ENCODE data around the gene DTHD1. TPM values are rescaled to one million over a fixed set of nuclear protein-coding genes. Genes with fewer than 3 reads are reported as not detected.

The DTHD1 gene
- total RNA-seq, 1 donor from 2014 or later: not detected

DNA sequence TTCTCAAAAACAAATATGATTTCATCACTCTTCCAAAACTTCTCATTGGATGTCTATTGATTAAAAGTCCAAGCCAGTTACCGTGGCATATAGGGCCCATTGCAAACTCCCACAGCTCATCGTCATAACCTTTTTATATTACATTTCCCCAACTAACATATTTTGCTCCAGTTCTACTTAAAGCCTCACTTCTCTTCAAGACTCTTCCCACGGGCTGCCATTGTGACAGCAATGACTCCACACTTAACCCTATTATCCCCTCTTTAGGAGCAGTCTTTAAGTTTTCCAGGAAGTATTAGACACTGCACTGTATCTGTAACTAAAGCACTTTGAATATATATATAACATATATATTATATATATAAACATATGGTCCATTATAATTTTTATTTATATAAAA is 44.5 kb downstream of the DTHD1 start:
- no peaks in the 10 kb centered on the region for H3K27me3 Mint-ChIP-seq (ENCODE audit: insufficient read depth, low read depth)
- H3K4me3 Mint-ChIP-seq: no peak overlapping the region
- no peaks in the 10 kb centered on the region for H3K79me2 ChIP-seq (ENCODE audit: low read depth)
- no peak for DNase-seq (ENCODE audit: low spot score)
- H3K4me1 ChIP-seq: no peaks in the 10 kb centered on the region
- no peak overlapping the region for H3K27ac Mint-ChIP-seq
- no peak overlapping the region for H2AFZ ChIP-seq (replicated peaks)
- H3K27me3 ChIP-seq: no peaks in the 10 kb centered on the region
- H3K36me3 Mint-ChIP-seq: no peaks in the 10 kb centered on the region
- no peaks in the 10 kb centered on the region for H3K9me3 Mint-ChIP-seq
- H3K9ac ChIP-seq: no peak overlapping the region
- H3K4me2 ChIP-seq: no peak overlapping the region
- TF ChIP-seq, protein P1, sequence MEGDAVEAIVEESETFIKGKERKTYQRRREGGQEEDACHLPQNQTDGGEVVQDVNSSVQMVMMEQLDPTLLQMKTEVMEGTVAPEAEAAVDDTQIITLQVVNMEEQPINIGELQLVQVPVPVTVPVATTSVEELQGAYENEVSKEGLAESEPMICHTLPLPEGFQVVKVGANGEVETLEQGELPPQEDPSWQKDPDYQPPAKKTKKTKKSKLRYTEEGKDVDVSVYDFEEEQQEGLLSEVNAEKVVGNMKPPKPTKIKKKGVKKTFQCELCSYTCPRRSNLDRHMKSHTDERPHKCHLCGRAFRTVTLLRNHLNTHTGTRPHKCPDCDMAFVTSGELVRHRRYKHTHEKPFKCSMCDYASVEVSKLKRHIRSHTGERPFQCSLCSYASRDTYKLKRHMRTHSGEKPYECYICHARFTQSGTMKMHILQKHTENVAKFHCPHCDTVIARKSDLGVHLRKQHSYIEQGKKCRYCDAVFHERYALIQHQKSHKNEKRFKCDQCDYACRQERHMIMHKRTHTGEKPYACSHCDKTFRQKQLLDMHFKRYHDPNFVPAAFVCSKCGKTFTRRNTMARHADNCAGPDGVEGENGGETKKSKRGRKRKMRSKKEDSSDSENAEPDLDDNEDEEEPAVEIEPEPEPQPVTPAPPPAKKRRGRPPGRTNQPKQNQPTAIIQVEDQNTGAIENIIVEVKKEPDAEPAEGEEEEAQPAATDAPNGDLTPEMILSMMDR (IDR thresholded peaks at IDR 0.05): no peak
- no peak for TF ChIP-seq EZH2phosphoT487 (IDR thresholded peaks at IDR 0.05)
- TF ChIP-seq EZH2 (IDR thresholded peaks at IDR 0.05): no peak
- no peaks in the 10 kb centered on the region for H4K20me1 ChIP-seq (ENCODE audit: low read depth)
- H3K4me1 Mint-ChIP-seq: peaks cover 10% of the 10 kb centered on the region
- H3K9me3 ChIP-seq (ENCODE audit: low read depth): no peaks in the 10 kb centered on the region
- no peaks in the 10 kb centered on the region for H3F3A ChIP-seq (ENCODE audit: low read depth)
- no peak overlapping the region for H3K27ac ChIP-seq
- H3K4me3 ChIP-seq: no peak overlapping the region
- no peaks in the 10 kb centered on the region for H3K36me3 ChIP-seq

DNA sequence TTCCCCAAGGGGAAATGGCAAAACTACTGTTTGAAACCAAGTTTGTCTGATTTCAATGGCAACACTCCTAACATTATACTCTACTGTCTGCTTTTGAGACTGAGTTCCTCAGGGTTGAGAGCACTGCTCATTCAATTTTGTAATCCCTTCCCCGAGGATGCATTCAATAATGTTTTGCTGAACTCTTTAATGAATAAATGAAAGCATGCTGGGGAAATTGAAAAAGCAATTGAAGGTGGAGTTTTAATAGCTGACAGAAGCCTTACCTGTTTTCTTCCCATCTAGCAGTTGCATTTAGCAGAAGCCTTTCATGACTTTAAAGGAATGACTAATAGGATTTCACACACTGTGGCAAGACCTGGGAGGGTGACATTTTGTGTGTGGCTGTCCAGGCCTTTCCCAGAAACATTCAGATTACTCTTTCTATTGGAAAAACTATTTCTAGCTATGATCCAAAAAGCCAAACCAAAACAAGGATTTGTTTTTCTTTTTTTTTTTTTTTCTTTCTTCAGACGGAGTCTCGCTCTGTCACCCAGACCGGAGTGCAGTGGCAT is 45.1 kb downstream of the DTHD1 start:
- TF ChIP-seq EZH2phosphoT487 (IDR thresholded peaks at IDR 0.05) (no peak), EZH2 (IDR thresholded peaks at IDR 0.05) (no peak)
- TF ChIP-seq, protein P1 (IDR thresholded peaks at IDR 0.05): no peak
- DNase-seq (ENCODE audit: low spot score): no peak
- no peaks in the 10 kb centered on the region for H3K9me3 ChIP-seq (ENCODE audit: low read depth)
- no peak overlapping the region for H3K4me2 ChIP-seq
- H3K4me3 ChIP-seq: no peak overlapping the region
- H3K9ac ChIP-seq: no peak overlapping the region
- no peaks in the 10 kb centered on the region for H3K9me3 Mint-ChIP-seq
- no peaks in the 10 kb centered on the region for H3K79me2 ChIP-seq (ENCODE audit: low read depth)
- H3K27ac ChIP-seq: no peak overlapping the region
- no peak overlapping the region for H3K27ac Mint-ChIP-seq
- no peaks in the 10 kb centered on the region for H3K4me1 ChIP-seq
- no peaks in the 10 kb centered on the region for H3K27me3 Mint-ChIP-seq (ENCODE audit: insufficient read depth, low read depth)
- no peak overlapping the region for H3K4me3 Mint-ChIP-seq
- H4K20me1 ChIP-seq (ENCODE audit: low read depth): no peaks in the 10 kb centered on the region
- H3K36me3 ChIP-seq: no peaks in the 10 kb centered on the region
- H3K36me3 Mint-ChIP-seq: no peaks in the 10 kb centered on the region
- H2AFZ ChIP-seq (replicated peaks): no peak overlapping the region
- no peaks in the 10 kb centered on the region for H3K27me3 ChIP-seq
- no peaks in the 10 kb centered on the region for H3F3A ChIP-seq (ENCODE audit: low read depth)
- peaks cover 10% of the 10 kb centered on the region for H3K4me1 Mint-ChIP-seq

DNA sequence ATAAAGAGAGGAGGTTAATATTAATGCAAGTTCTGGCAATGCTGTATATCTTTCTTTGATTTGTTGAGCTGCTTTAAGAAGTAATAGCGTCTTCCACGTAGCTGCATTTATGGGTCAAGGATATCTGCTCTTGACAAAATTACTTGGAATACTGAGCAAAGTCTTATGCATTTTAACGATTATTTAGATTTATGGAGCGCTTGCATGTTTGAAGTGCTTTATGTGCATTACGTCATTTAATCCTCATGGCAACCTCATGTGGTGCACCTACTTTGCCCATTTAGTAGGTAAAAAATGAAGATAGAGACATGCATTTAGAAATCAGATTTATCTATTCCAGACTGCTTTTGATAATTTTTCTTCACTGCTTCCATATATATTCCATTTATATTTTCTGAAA is 46.0 kb downstream of the DTHD1 start:
- no peak overlapping the region for H3K27ac ChIP-seq
- no peak overlapping the region for H3K4me3 Mint-ChIP-seq
- no peaks in the 10 kb centered on the region for H3K36me3 ChIP-seq
- TF ChIP-seq, protein P1 (IDR thresholded peaks at IDR 0.05): no peak
- TF ChIP-seq EZH2phosphoT487 (IDR thresholded peaks at IDR 0.05): no peak
- TF ChIP-seq EZH2 (IDR thresholded peaks at IDR 0.05): no peak
- no peak for DNase-seq (ENCODE audit: low spot score)
- no peaks in the 10 kb centered on the region for H3K36me3 Mint-ChIP-seq
- H3K9me3 ChIP-seq (ENCODE audit: low read depth): no peaks in the 10 kb centered on the region
- peaks cover 10% of the 10 kb centered on the region for H3K4me1 Mint-ChIP-seq
- no peak overlapping the region for H3K9ac ChIP-seq
- no peaks in the 10 kb centered on the region for H4K20me1 ChIP-seq (ENCODE audit: low read depth)
- H3K27me3 ChIP-seq: no peaks in the 10 kb centered on the region
- H3K27me3 Mint-ChIP-seq (ENCODE audit: insufficient read depth, low read depth): no peaks in the 10 kb centered on the region
- H3K79me2 ChIP-seq (ENCODE audit: low read depth): no peaks in the 10 kb centered on the region
- no peak overlapping the region for H3K4me2 ChIP-seq
- H3K9me3 Mint-ChIP-seq: no peaks in the 10 kb centered on the region
- no peak overlapping the region for H3K4me3 ChIP-seq
- H3K27ac Mint-ChIP-seq: no peak overlapping the region
- H3F3A ChIP-seq (ENCODE audit: low read depth): no peaks in the 10 kb centered on the region
- H3K4me1 ChIP-seq: no peaks in the 10 kb centered on the region
- no peak overlapping the region for H2AFZ ChIP-seq (replicated peaks)

Measured in neural progenitor cell (in vitro differentiated cells).